Stomach smooth muscle (tissue), 2 donors: ENCODE results near the gene LRRD1.
"Not testable (repeated sequence)": the region's sequence is repeated elsewhere in the genome, so short reads cannot be mapped to it uniquely, and the experiment has no call there.

Experiments
- H3K27ac ChIP-seq: one replicate; pipeline ENCODE4 v1.7.0; 2013; ENCODE audit warnings: mild to moderate bottlenecking, low read length, inconsistent platforms
- H3K27me3 ChIP-seq, 2 donors: one replicate each; pipeline ENCODE4 v1.7.0; 2013; ENCODE audit warnings: low read length in 2 of 2; ENCODE audit not compliant: insufficient read depth in 2 of 2, control insufficient read depth in 1 of 2
- H3K36me3 ChIP-seq, 2 donors: one replicate each; pipeline ENCODE4 v1.7.0; 2013; ENCODE audit warnings: low read length in 2 of 2; ENCODE audit not compliant: control insufficient read depth in 2 of 2, insufficient read depth in 2 of 2
- H3K4me1 ChIP-seq: one replicate; pipeline ENCODE4 v1.7.0; 2013; ENCODE audit warnings: low read length; ENCODE audit not compliant: control insufficient read depth, insufficient read depth
- H3K4me3 ChIP-seq, 2 donors: one replicate each; pipeline ENCODE4 v1.7.0; 2013; ENCODE audit warnings: low read length in 2 of 2
- H3K9ac ChIP-seq, 2 donors: one replicate each; pipeline ENCODE4 v1.7.0; 2013; ENCODE audit warnings: low read length in 2 of 2, mild to moderate bottlenecking in 1 of 2
- H3K9me3 ChIP-seq, 2 donors: one replicate each; pipeline ENCODE4 v1.7.0; 2013; ENCODE audit warnings: low read length in 2 of 2; ENCODE audit not compliant: control insufficient read depth in 2 of 2
- donor health status: healthy.
- donor health status: Pancreatic carcinoma.

Gene LRRD1

DNA sequence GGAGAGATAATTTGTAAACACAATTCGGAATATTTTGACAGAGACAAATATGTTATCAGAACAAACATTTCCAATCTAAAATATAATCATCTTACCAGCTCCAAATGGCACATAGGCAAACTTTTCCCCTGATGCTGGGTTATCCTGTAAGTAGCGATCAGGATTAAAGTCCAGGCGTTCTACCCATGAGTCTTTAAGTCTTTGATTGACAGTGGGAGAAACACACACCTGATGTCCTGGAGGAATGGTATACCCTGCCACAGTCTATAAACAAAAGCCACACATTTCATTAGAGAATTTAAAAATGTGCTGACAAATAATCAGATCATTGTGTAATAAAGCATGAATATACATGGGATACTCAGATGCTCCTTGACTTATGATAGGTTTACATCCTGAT, 62.0 kb downstream of the LRRD1 start:
- H3K36me3 ChIP-seq: peaks cover 13 to 18% of the 10 kb centered on the region in 2 donors
- no peaks in the 10 kb centered on the region for H3K27me3 ChIP-seq
- H3K9me3 ChIP-seq: no peaks in the 10 kb centered on the region
- no peak overlapping the region for H3K4me3 ChIP-seq
- H3K9ac ChIP-seq: no peak overlapping the region
- H3K27ac ChIP-seq: no peak overlapping the region
- H3K4me1 ChIP-seq: no peaks in the 10 kb centered on the region

- H3K4me1 ChIP-seq: no peaks in the 10 kb centered on the region
- H3K27me3 ChIP-seq: no peaks in the 10 kb centered on the region
- peaks cover 5 to 14% of the 10 kb centered on the region in 2 donors for H3K36me3 ChIP-seq
- H3K9ac ChIP-seq: no peak overlapping the region
- no peaks in the 10 kb centered on the region for H3K9me3 ChIP-seq
- H3K4me3 ChIP-seq: no peak overlapping the region
- H3K27ac ChIP-seq: no peak overlapping the region
Observed at GRCh38 chr7:92115821-92116220, 63.1 kb downstream of the LRRD1 start.

DNA sequence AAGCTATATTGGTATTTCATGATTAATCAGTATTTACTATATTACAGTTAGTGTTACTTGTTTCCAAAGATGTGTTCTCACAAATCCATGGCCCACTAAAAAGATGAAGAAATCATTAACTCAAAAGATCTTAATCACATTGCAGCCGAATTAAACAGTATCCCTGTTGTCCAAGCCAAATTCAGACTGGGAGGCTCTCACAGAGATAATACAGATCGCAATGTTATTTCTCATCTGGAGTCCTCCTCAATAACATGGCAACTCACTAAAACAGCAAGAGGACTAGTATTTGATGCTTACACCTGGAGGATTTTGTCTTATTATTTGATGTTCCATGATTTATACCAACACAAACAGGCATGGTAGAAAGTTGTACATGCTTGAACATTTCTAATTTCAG, 68.1 kb downstream of the LRRD1 start:
- Histone ChIP-seq H3K4me3 (no peak overlapping the region), H3K27ac (no peak overlapping the region), H3K27me3 (no peaks in the 10 kb centered on the region), H3K36me3 (peaks cover 11 to 23% of the 10 kb centered on the region in 2 donors), H3K9me3 (no peaks in the 10 kb centered on the region), H3K4me1 (no peaks in the 10 kb centered on the region), H3K9ac (no peak overlapping the region)

DNA sequence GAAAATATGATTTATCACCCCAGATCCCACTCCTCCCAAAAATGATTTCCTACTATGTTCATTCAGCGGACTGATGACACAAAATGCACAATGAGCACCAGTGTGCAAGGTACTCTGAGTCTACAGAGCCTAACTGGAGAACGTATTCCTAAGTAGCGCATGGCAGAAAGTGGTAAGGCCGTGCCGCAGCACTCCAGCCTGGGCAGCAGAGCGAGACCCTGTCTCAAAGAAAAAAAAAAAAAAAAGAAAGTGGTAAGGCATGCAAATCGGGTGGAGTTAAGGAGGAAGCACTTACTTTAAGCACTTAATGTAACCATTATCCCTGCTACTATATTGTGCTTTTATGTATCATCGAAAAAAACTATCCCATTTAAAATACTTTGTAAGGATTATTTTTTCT, 70.1 kb downstream of the LRRD1 start:
- Histone ChIP-seq H3K36me3 (peaks cover 13 to 29% of the 10 kb centered on the region in 2 donors), H3K27ac (no peak overlapping the region), H3K27me3 (no peaks in the 10 kb centered on the region), H3K4me3 (no peak overlapping the region), H3K4me1 (no peaks in the 10 kb centered on the region), H3K9ac (no peak overlapping the region), H3K9me3 (no peaks in the 10 kb centered on the region)

- H3K4me3 ChIP-seq, H3K9me3 ChIP-seq, H3K27me3 ChIP-seq, H3K4me1 ChIP-seq, H3K27ac ChIP-seq, H3K9ac ChIP-seq: not testable (repeated sequence)
- peaks cover 38 to 50% of the 10 kb centered on the region in 2 donors for H3K36me3 ChIP-seq
Observed at GRCh38 chr7:92102862-92103261, 76.1 kb downstream of the LRRD1 start.

GRCh38 chr7:92100534-92100933, 78.4 kb downstream of the LRRD1 start:
- Histone ChIP-seq H3K9me3 (no peaks in the 10 kb centered on the region), H3K4me1 (no peaks in the 10 kb centered on the region), H3K27me3 (no peaks in the 10 kb centered on the region), H3K36me3 (peaks cover 46 to 57% of the 10 kb centered on the region in 2 donors), H3K27ac (no peak overlapping the region), H3K4me3 (no peak overlapping the region), H3K9ac (no peak overlapping the region)

- H3K36me3 ChIP-seq: peaks cover 36 to 50% of the 10 kb centered on the region in 2 donors
- H3K4me3 ChIP-seq: no peak overlapping the region
- H3K9me3 ChIP-seq: no peaks in the 10 kb centered on the region
- H3K27me3 ChIP-seq: no peaks in the 10 kb centered on the region
- no peak overlapping the region for H3K9ac ChIP-seq
- no peaks in the 10 kb centered on the region for H3K4me1 ChIP-seq
- no peak overlapping the region for H3K27ac ChIP-seq
Observed at GRCh38 chr7:92095380-92095779, 83.6 kb downstream of the LRRD1 start.
